Stomach (tissue), 4 donors: ENCODE results near the gene NCK1.
A peak's percentile ranks its signal among the peaks of the same experiment; 100 is the strongest.

ENCODE experiments used
- CTCF ChIP-seq, 7 experiments: fragments of 450-650 bp in 4 of 7; fragments of 200-600 bp in 3 of 7; sonication (generic) in 3 of 7; IDR thresholded peaks; one replicate each; pipeline ENCODE4 v1.5.1; 2016 to 2019; ENCODE audit warnings: antibody characterized with exemption in 7 of 7, control low read depth in 2 of 7, mild to moderate bottlenecking in 1 of 7
- EP300 ChIP-seq: sonication (generic); formaldehyde crosslinking; IDR thresholded peaks from one replicate; pipeline ENCODE4 v1.6.1; 2017; ENCODE audit warnings: antibody characterized with exemption
- POLR2A ChIP-seq, 4 donors: fragments of 450-650 bp; IDR thresholded peaks; one replicate each; pipeline ENCODE4 v1.6.1; 2016; ENCODE audit warnings: antibody characterized with exemption in 4 of 4, control low read depth in 2 of 4, mild to moderate bottlenecking in 1 of 4, moderate library complexity in 1 of 4
- POLR2AphosphoS5 ChIP-seq, 3 donors: sonication (generic); formaldehyde crosslinking; IDR thresholded peaks; one replicate each; pipeline ENCODE4 v1.6.1; 2016; ENCODE audit warnings: antibody characterized with exemption in 3 of 3

- TF ChIP-seq POLR2AphosphoS5 (IDR thresholded peaks at IDR 0.05) (peak in 2 of 3 donors; percentile 31 to 62), CTCF (IDR thresholded peaks at IDR 0.05) (no peak), POLR2A (IDR thresholded peaks at IDR 0.05) (no peak), EP300 (no peak)
Observed at GRCh38 chr3:136893848-136894443, 31.9 kb downstream of the NCK1 start.
